Endothelial cell of umbilical vein (primary cell): Measurements from ENCODE around the gene LCAT. TPM values are rescaled to one million over a fixed set of nuclear protein-coding genes. Genes with fewer than 3 reads are reported as not detected.

Experiments
- BruUV-seq: library from RNA; stranded (reverse); fragments of 400-500 nt; replicated peaks from 2 replicates; lab custom pipeline; 2021; lab: Mats Ljungman, UMichigan
- CTCF ChIA-PET: fragments of 300-600, 350-600 bp; sonication (Branson Sonifier 250); formaldehyde crosslinking; loops from one replicate; lab custom pipeline; 2021; ENCODE audit warnings: antibody characterized with exemption, inconsistent platforms; lab: Charles Lee
- POLR2A ChIA-PET: fragments of 300-600, 350-600 bp; sonication (Branson Sonifier 250); formaldehyde crosslinking; loops from one replicate; lab custom pipeline; 2021; ENCODE audit warnings: antibody characterized with exemption, inconsistent platforms; lab: Charles Lee
- DNase-seq: peaks from one replicate; pipeline ENCODE4 v3.0.0-alpha.2; 2011; ENCODE audit warnings: low read depth, low spot score
- FAIRE-seq: peaks from 2 replicates; lab custom pipeline; 2011; peaks lifted over from hg19 to GRCh38; lab: Jason Lieb, UNC
- H2AFZ ChIP-seq: 2 replicates; pipeline ENCODE4 v1.6.0; 2012; ENCODE audit warnings: low read depth, low read length, control low read depth, inconsistent platforms
- H3K27ac ChIP-seq: 2 replicates; pipeline ENCODE4 v1.5.1; 2011; ENCODE audit warnings: low read depth, mild to moderate bottlenecking, control low read depth, low read length, moderate library complexity; ENCODE audit not compliant: insufficient read depth
- H3K27me3 ChIP-seq, 2 experiments: 2 replicates each; pipeline versions ENCODE4 v1.6.0 to v1.6.1; 2011; ENCODE audit warnings: low read length in 2 of 2, mixed read lengths in 1 of 2; ENCODE audit not compliant: control insufficient read depth in 2 of 2, insufficient read depth in 2 of 2
- H3K36me3 ChIP-seq, 2 experiments: 2 replicates in 1 of 2; 3 replicates in 1 of 2; pipeline ENCODE4 v1.5.1; 2011; ENCODE audit warnings: low read length in 2 of 2, mild to moderate bottlenecking in 1 of 2, moderate library complexity in 1 of 2; ENCODE audit not compliant: control insufficient read depth in 2 of 2, insufficient read depth in 2 of 2; ENCODE audit errors: extremely low read depth in 1 of 2
- H3K4me1 ChIP-seq: 3 replicates; pipeline ENCODE4 v1.5.1; 2011; ENCODE audit warnings: mild to moderate bottlenecking, low read length; ENCODE audit not compliant: control insufficient read depth, insufficient read depth; ENCODE audit errors: extremely low read depth
- H3K4me2 ChIP-seq: 2 replicates; pipeline ENCODE4 v1.6.1; 2011; ENCODE audit warnings: low read length, control low read depth, mixed read lengths; ENCODE audit not compliant: insufficient read depth
- H3K4me3 ChIP-seq, 3 experiments: fragments of 200-600 bp in 1 of 3; sonication (generic), shearing (Covaris generic) in 1 of 3; replicated peaks in 1 of 3; 2 replicates each; pipeline ENCODE4 v1.5.1; 2011 to 2016; ENCODE audit warnings: control low read depth in 3 of 3, low read length in 3 of 3, mild to moderate bottlenecking in 2 of 3, inconsistent platforms in 1 of 3, low read depth in 1 of 3, moderate library complexity in 1 of 3; ENCODE audit not compliant: insufficient read depth in 1 of 3
- H3K79me2 ChIP-seq: 2 replicates; pipeline ENCODE4 v1.6.0; 2012; ENCODE audit warnings: low read length, inconsistent platforms; ENCODE audit not compliant: control insufficient read depth, insufficient read depth
- H3K9ac ChIP-seq: replicated peaks from 2 replicates; pipeline ENCODE3; 2011; ENCODE audit warnings: low read length, control low read depth; ENCODE audit not compliant: insufficient read depth; ENCODE audit errors: extremely low read depth
- H3K9me1 ChIP-seq: replicated peaks from 3 replicates; pipeline ENCODE4 v1.6.0; 2011; ENCODE audit warnings: mild to moderate bottlenecking, low read length; ENCODE audit not compliant: control insufficient read depth, insufficient read depth; ENCODE audit errors: extremely low read depth
- H3K9me3 ChIP-seq: replicated peaks from 2 replicates; pipeline ENCODE4 v1.5.1; 2012; ENCODE audit warnings: low read length, inconsistent platforms; ENCODE audit not compliant: control insufficient read depth, insufficient read depth
- H4K20me1 ChIP-seq: replicated peaks from 2 replicates; pipeline ENCODE3; 2011; ENCODE audit warnings: mild to moderate bottlenecking, low read length; ENCODE audit not compliant: control insufficient read depth, insufficient read depth; ENCODE audit errors: extremely low read depth
- CTCF ChIP-seq, 2 donors: IDR thresholded peaks; 1 replicate in 1 of 2; 2 replicates in 1 of 2; pipeline ENCODE4 v1.5.1; 2011; ENCODE audit warnings: low read length in 2 of 2, mild to moderate bottlenecking in 2 of 2, moderate library complexity in 2 of 2, control low read depth in 1 of 2, inconsistent platforms in 1 of 2, low read depth in 1 of 2; ENCODE audit not compliant: insufficient read depth in 1 of 2; ENCODE audit errors: extremely low read depth in 1 of 2
- dilution Hi-C: fragments of 300-500 bp; cut with MboI; formaldehyde crosslinking; loops from one replicate; pipeline ENCODE4 v1.15.0; 2019; ENCODE audit warnings: low sequenced_read_pairs; ENCODE audit not compliant: extremely low pct_ligation_motif_present
- intact Hi-C: fragments of 100-400 bp; cut with micrococcal nuclease; formaldehyde crosslinking; loops from one replicate; pipeline ENCODE4 v1.10.0; 2022
- polyA plus RNA-seq, 4 experiments: library from polyadenylated mRNA; depleted of rRNA in 3 of 4; stranded (reverse) in 3 of 4; unstranded in 1 of 4; fragments of >200 nt; gene quantifications; 2 replicates each; pipeline versions ENCODE4 v1.2.1 to v1.2.3, GENCODE V29; 2011 to 2012; ENCODE audit warnings: missing spikeins in 1 of 4
- total RNA-seq: library from RNA; stranded (reverse); gene quantifications from 2 replicates; pipeline ENCODE4 v1.2.3, GENCODE V29; 2021

Gene LCAT
- total and polyA plus RNA-seq, 2 donors (not counting 3 experiments of a cell fraction or from before 2014, with no cell fraction given), result 22.6 to 46.1 TPM

- dilution Hi-C loops, result no loop called here
Observed at GRCh38 chr16:67945392-67945933, 1.5 kb upstream of the LCAT start.

More at GRCh38 chr16:67945392-67945933, 1.5 kb upstream of the LCAT start:
- Histone ChIP-seq H3K4me2 (no peak overlapping the region), H3K4me1 (no peaks in the 10 kb centered on the region), H3K9ac (no peak overlapping the region), H3K27me3 (no peaks in the 10 kb centered on the region), H3K79me2 (no peaks in the 10 kb centered on the region), H3K36me3 (peaks cover 25 to 77% of the 10 kb centered on the region in 2 experiments), H3K9me3 (no peaks in the 10 kb centered on the region), H3K4me3 (no peak overlapping the region), H3K9me1 (no peaks in the 10 kb centered on the region), H2AFZ (no peak overlapping the region), H3K27ac (no peak overlapping the region), H4K20me1 (no peaks in the 10 kb centered on the region)
- FAIRE-seq, result no peak
- TSS peak; percentile 14 for BruUV-seq
- no peak for DNase-seq
- POLR2A ChIA-PET, result no interaction called here
- intact Hi-C loops, result no loop called here
- CTCF ChIA-PET, result interaction anchor here (1.3 to 1.4 kb wide), 2 partner anchors 62 to 129 kb away, joined by 3 to 5 read pairs; no protein-coding TSS in a partner anchor
- TF ChIP-seq CTCF (IDR thresholded peaks at IDR 0.05; ENCODE audit: extremely low read depth in 1 of 2, insufficient read depth in 1 of 2, low read depth in 1 of 2, low read length in 2 of 2), result no peak
